Effector CD8-positive, alpha-beta T cell (primary cell): ENCODE measurements around the gene IQCE.
"Not testable (repeated sequence)": the region's sequence is repeated elsewhere in the genome, so short reads cannot be mapped to it uniquely, and the experiment has no call there.

ENCODE experiments used
- DNase-seq: peaks from one replicate; lab custom pipeline; 2025; lab: John Stamatoyannopoulos, UW

Gene IQCE

GRCh38 chr7:2533566-2533965 is 25.2 kb upstream of the IQCE start:
- DNase-seq: not testable (repeated sequence)

DNA sequence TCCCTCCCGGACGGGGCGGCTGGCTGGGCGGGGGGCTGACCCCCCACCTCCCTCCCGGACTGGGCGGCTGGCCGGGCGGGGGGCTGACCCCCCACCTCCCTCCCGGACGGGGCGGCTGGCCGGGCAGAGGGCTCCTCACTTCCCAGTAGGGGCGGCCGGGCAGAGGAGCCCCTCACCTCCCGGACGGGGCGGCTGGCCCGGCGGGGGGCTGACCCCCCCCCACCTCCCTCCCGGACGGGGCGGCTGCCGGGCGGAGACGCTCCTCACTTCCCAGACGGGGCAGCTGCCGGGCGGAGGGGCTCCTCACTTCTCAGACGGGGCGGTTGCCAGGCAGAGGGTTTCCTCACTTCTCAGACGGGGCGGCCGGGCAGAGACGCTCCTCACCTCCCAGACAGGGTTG is 24.6 kb upstream of the IQCE start:
- DNase-seq: not testable (repeated sequence)

- not testable (repeated sequence) for DNase-seq
Measured at GRCh38 chr7:2535872-2536627, 22.7 kb upstream of the IQCE start.

- DNase-seq: no peak
Measured at GRCh38 chr7:2537981-2538851, 20.6 kb upstream of the IQCE start.

DNA sequence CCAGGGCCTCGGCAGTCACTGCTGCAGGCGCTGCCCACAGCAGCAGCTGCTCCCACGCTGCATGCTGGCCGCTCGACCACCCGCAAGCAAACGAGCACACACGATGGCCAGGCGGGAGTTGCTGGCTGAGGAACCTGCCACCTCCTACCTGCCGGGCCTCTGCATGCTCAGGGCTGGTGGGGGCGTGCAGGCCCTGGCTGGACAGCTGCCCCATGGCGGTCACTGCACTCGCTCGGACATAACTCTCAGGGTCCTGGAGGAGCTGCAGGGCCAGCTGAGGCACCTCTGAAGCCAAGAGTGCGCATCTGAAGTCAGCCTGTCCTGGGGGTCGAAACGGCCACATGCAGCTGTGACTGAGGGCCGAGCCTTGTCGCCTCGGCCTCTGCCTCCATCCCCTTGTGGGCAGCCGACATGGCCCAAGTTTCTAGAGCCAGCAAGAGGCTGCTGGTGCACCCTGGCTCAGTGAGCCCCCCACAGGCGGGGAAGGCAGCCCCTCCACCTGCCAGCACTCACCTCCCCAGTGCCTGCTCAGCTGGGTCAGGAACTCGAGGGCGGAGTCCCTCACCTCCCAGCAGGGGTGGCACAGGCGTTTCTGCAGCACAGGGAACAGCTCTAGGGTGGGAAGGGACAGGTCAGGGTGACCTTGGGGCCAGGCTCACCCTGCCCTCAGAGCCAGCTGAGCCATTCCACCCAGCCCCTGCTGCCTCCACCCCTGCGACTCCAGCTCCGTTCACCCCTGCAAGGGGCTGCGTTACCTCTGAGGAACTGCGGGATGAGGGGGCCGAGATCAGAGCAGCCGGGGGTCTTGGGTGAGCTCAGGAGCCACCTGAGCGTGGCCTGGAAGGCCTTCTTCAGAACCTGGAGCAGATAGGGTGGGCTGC is 19.5 kb upstream of the IQCE start:
- DNase-seq: no peak

GRCh38 chr7:2540133-2540532 is 18.6 kb upstream of the IQCE start:
- no peak for DNase-seq

- no peak for DNase-seq
Measured at GRCh38 chr7:2540641-2541051, 18.1 kb upstream of the IQCE start.

DNA sequence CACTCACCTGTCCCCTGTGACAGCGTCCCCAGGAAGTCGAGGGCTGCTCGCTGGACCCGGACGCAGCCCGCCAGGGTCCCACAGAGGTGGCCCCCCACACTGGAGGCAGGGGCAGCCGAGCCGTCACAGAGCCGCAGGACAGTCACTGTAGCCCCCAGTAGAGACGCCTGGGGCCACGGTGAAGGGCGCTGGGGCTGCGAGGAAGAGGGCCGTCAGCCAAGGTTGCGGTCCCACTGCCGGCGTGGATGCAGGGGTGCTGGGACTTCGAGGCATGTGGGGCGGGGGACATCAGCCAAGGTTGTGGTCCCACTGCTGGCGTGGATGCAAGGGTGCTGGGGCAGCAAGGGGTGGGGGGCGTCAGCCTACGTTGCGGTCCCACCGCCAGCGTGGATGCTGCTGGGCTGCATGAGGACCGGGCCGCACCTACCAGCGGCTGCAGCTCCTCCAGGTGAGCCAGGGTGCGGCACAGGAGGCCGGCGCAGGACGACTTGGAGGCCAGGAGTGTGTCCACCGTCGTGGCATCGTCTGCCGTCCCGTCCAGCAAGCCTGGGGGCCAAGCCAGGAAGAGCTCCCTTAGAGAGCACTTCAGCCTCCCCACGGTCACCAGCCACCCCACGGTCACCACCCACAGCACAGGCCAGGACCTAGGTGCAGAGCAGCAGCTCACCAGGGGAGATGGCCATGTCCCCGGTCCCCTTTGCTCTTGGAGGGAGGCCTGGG is 17.3 kb upstream of the IQCE start:
- no peak for DNase-seq

- DNase-seq: no peak
Measured at GRCh38 chr7:2542011-2542915, 16.5 kb upstream of the IQCE start.

DNA sequence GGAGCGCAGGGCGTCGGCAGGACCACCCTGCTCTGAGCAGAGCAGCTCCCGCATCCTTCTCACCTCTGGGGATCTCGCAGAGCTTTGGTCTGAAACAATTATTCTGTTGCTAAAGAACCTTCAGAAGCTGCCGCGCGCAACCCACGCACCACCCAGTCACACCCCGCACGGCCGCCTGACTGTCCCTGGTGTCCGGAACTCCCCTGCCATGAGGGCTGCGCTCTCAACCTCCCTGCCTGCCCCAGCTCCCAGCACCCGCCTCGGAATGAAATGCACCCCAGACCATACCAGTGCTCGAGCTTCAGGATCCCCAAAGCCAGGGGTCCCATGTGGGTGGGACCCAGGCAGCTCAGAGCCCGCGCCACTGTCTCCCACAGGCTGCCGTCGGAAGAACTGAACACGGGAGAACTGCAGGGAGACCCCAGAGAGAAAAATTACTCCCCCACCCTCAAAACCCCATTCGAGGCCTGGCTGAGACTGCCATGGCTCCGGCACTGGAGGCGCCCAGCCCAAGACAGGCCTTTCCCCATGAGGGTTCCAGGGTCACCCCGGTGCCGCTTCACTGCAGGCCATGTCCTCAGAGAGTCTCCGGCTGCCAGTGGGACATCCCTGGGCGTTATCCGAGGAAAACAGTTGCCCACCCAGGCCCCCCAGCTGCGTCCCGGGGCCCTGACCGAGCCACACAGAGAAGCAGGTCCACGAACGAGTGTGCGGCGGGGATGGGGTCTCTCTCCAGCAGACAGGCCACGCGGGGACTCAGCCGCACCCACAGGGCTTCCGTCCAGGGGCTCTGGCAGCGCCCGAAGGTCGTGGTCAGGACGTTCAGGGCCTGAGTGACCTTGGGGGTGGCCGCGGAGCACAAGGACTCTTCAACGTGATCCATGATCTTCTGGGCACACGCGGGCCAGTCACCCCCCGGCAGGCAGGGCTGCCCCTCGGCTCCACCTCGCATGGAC is 15.6 kb upstream of the IQCE start:
- DNase-seq: no peak

- no peak for DNase-seq
Measured at GRCh38 chr7:2544541-2545188, 14.1 kb upstream of the IQCE start.

GRCh38 chr7:2545746-2546425 is 12.9 kb upstream of the IQCE start:
- no peak for DNase-seq

DNA sequence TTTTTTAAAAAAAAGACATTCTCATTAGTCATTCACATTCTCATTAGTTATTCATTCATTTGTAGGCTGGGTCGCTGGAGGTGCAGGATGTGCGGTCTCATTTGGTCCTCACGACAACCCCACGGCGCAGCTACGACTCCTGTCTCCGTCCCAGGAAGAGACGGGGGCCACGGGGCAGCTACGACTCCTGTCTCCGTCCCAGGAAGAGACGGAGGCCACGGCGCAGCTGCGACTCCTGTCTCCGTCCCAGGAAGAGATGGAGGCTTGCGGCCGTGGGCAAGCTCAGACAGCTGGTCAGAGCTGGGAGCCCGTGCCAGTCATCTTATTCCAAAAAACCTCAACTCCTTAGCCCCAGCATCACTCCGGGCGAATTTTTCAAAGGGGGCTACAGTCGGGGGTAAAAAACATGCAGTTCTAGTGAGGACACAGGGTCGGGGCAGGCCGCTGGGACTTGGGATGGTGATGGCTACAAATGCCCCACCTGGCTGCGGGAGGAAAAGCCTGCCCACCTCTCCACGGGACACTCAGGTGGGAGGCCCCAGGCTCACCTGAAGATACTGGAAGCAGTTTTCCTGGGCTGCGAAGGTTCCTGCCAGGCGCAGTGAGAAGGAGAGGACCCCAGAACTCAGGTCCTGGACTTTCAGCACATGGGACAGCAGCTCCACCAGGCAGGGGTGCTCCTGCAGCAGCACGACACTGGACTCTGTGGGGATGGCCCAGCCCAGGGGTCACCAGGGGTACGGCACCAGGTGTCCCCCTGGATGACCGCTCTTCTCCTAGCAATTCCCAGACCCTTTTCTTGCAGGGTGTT is 11.8 kb upstream of the IQCE start:
- DNase-seq: no peak

GRCh38 chr7:2551418-2551817 is 7.4 kb upstream of the IQCE start:
- DNase-seq: no peak

GRCh38 chr7:2553108-2553507 is 5.7 kb upstream of the IQCE start:
- DNase-seq: no peak

- DNase-seq: no peak
Measured at GRCh38 chr7:2553831-2554581, 4.8 kb upstream of the IQCE start.
